ENCODE data around the gene CCDC154.
A peak's percentile ranks its signal among the peaks of the same experiment; 100 is the strongest.

Gene CCDC154

DNA sequence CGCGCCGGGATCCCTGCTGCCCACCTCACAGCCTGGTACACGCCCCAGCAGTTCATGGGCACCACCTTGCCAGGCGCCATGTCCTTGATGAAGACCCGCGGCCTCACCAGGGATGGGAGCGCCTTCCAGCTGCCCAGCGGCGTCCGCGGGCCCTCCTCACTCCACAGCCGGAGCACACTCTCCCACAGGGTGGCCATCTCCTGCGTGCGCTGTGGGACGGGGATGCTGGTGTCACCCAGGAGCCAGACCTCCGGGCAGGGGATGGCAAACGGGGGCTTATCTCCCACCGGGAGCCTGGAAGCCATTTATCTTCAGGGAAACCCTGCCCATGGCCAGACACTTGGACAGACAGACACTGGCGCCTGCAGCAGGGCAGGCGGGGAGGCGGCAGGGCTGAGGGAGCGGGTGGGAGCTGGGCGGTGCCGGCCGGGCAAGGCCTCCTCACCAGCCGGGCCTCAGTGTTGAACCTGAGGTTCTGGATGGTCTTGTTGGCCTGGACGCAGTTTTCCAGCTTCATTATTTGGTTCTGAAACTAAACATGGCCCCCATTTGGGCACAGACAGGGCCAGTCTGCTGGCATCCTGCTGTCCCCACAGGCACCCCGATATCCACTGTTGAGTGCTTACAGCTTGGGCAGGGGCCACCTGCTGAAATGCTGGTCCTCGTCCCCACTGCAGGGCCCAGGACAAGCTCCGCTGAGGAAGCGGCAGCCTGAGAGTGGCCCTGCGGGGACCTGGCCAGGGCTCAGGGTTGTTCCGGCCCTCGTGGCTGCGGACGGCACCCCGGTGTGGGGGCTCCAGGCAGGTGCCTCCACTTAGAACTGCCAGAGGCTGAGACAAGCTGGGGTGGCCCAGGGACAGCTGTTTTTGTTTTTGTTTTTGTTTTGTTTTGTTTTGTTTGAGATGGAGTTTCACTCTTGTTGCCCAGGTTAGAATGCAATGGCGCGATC lies 9.4 kb downstream of the CCDC154 start:
- H3K18ac ChIP-seq (ENCODE audit: low read depth in 1 of 2, low read length in 2 of 2), result no peak overlapping the region
- H3K4me3 ChIP-seq (ENCODE audit: insufficient read depth in 1 of 2, low read depth in 1 of 2, low read length in 2 of 2), result no peak overlapping the region
- H2BK15ac ChIP-seq (ENCODE audit: low read depth, poor library complexity, severe bottlenecking), result no peak overlapping the region
- H3K9me3 ChIP-seq (ENCODE audit: control insufficient read depth, low read length), result no peaks in the 10 kb centered on the region
- no peaks in the 10 kb centered on the region for H3K79me1 ChIP-seq (replicated peaks; ENCODE audit: low read length, poor library complexity, severe bottlenecking)
- DNase-seq, result no peak
- no peak overlapping the region for H4K91ac ChIP-seq (ENCODE audit: low read length)
- no peak overlapping the region for H2AFZ ChIP-seq (ENCODE audit: low read depth, low read length)
- no peak overlapping the region for H2BK12ac ChIP-seq (ENCODE audit: low read length in 2 of 2)
- WGBS, result 94% methylated on average over 40 of the region's 40 CpGs
- H3K23ac ChIP-seq (ENCODE audit: low read length in 2 of 2), result no peak overlapping the region
- H3K27ac ChIP-seq (ENCODE audit: low read length, poor library complexity, severe bottlenecking), result no peak overlapping the region
- H3K4me1 ChIP-seq (ENCODE audit: control insufficient read depth, insufficient read depth, low read depth, low read length), result peaks cover 12% of the 10 kb centered on the region
- peaks cover 9 to 27% of the 10 kb centered on the region in 2 experiments for H3K27me3 ChIP-seq (ENCODE audit: control insufficient read depth in 1 of 2, insufficient read depth in 1 of 2, low read length in 2 of 2)
- no peak overlapping the region for H4K8ac ChIP-seq (ENCODE audit: low read length)
- H3K36me3 ChIP-seq (ENCODE audit: control insufficient read depth in 1 of 2, insufficient read depth in 2 of 2, low read depth in 1 of 2, low read length in 2 of 2), result peaks cover 0 to 5% of the 10 kb centered on the region in 2 experiments
- no peak overlapping the region for H3K14ac ChIP-seq (ENCODE audit: low read length in 2 of 2)
- H2AK5ac ChIP-seq (ENCODE audit: low read length, severe bottlenecking), result no peak overlapping the region
- no peak overlapping the region for H2BK5ac ChIP-seq (ENCODE audit: low read depth, low read length, poor library complexity, severe bottlenecking)
- H2BK120ac ChIP-seq (ENCODE audit: low read depth, low read length), result no peak overlapping the region
- no peak overlapping the region for H3K4ac ChIP-seq (ENCODE audit: low read depth in 1 of 2, low read length in 2 of 2)
- H3K4me2 ChIP-seq (ENCODE audit: low read length, poor library complexity, severe bottlenecking), result no peak overlapping the region
- no peak overlapping the region for H3K9ac ChIP-seq (ENCODE audit: low read length)

DNA sequence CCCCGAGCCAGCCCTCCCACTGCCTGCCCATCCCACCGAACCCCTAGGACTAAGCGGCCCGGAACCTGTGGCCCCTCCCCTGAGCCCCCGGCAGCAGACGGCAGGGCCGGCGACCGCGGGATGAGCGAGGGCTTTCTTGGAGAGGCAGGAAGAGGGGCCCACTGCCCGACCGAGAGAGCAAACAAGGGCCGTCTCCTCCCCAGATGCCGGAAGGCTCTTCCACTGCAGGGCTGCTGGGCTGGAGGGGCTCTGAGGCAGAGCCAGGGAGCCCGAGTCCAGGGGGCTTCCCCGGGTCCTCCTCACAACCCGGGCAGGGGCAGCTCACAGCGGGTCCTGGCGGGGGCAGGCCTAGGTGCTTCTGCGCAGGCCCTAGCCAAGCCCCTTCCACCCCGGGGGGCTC lies 10.6 kb downstream of the CCDC154 start:
- H3K4me3 ChIP-seq (ENCODE audit: insufficient read depth in 1 of 2, low read depth in 1 of 2, low read length in 2 of 2), result no peak overlapping the region
- H3K9me3 ChIP-seq (ENCODE audit: control insufficient read depth, low read length), result no peaks in the 10 kb centered on the region
- H3K18ac ChIP-seq (ENCODE audit: low read depth in 1 of 2, low read length in 2 of 2), result no peak overlapping the region
- no peak overlapping the region for H3K23ac ChIP-seq (ENCODE audit: low read length in 2 of 2)
- no peak overlapping the region for H4K8ac ChIP-seq (ENCODE audit: low read length)
- DNase-seq, result no peak
- H3K4me2 ChIP-seq (ENCODE audit: low read length, poor library complexity, severe bottlenecking), result no peak overlapping the region
- no peak overlapping the region for H3K9ac ChIP-seq (ENCODE audit: low read length)
- no peak overlapping the region for H3K14ac ChIP-seq (ENCODE audit: low read length in 2 of 2)
- 86% methylated on average over 22 of the region's 22 CpGs for WGBS
- no peak overlapping the region for H2BK15ac ChIP-seq (ENCODE audit: low read depth, poor library complexity, severe bottlenecking)
- H4K91ac ChIP-seq (ENCODE audit: low read length), result no peak overlapping the region
- H2AFZ ChIP-seq (ENCODE audit: low read depth, low read length), result no peak overlapping the region
- no peak overlapping the region for H2BK5ac ChIP-seq (ENCODE audit: low read depth, low read length, poor library complexity, severe bottlenecking)
- peaks cover 0 to 5% of the 10 kb centered on the region in 2 experiments for H3K36me3 ChIP-seq (ENCODE audit: control insufficient read depth in 1 of 2, insufficient read depth in 2 of 2, low read depth in 1 of 2, low read length in 2 of 2)
- H3K27me3 ChIP-seq (ENCODE audit: control insufficient read depth in 1 of 2, insufficient read depth in 1 of 2, low read length in 2 of 2), result peaks cover 9 to 38% of the 10 kb centered on the region in 2 experiments
- H3K4me1 ChIP-seq (ENCODE audit: control insufficient read depth, insufficient read depth, low read depth, low read length), result peaks cover 10% of the 10 kb centered on the region
- H2AK5ac ChIP-seq (ENCODE audit: low read length, severe bottlenecking), result no peak overlapping the region
- no peak overlapping the region for H2BK120ac ChIP-seq (ENCODE audit: low read depth, low read length)
- no peak overlapping the region for H3K27ac ChIP-seq (ENCODE audit: low read length, poor library complexity, severe bottlenecking)
- H3K4ac ChIP-seq (ENCODE audit: low read depth in 1 of 2, low read length in 2 of 2), result no peak overlapping the region
- H3K79me1 ChIP-seq (replicated peaks; ENCODE audit: low read length, poor library complexity, severe bottlenecking), result no peaks in the 10 kb centered on the region
- H2BK12ac ChIP-seq (ENCODE audit: low read length in 2 of 2), result no peak overlapping the region

DNA sequence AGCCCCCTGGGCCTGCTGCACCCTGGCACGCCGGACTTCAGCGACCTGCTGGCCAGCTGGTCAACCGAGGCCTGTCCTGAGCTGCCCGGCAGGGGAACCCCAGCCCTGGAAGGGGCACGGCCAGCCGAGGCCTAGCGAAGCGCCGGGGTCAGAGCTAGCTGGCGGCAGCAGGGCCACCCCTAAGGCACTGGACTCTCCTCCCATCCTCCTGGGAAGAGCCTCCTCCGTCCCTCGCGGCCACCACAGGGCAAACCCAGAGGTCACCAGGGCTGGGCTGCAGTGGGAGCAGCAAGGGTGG lies 11.1 kb downstream of the CCDC154 start:
- H3K4me1 ChIP-seq (ENCODE audit: control insufficient read depth, insufficient read depth, low read depth, low read length), result peaks cover 5% of the 10 kb centered on the region
- no peak overlapping the region for H2BK5ac ChIP-seq (ENCODE audit: low read depth, low read length, poor library complexity, severe bottlenecking)
- no peaks in the 10 kb centered on the region for H3K79me1 ChIP-seq (replicated peaks; ENCODE audit: low read length, poor library complexity, severe bottlenecking)
- no peak overlapping the region for H3K23ac ChIP-seq (ENCODE audit: low read length in 2 of 2)
- H2BK15ac ChIP-seq (ENCODE audit: low read depth, poor library complexity, severe bottlenecking), result no peak overlapping the region
- peaks cover 9 to 38% of the 10 kb centered on the region in 2 experiments for H3K27me3 ChIP-seq (ENCODE audit: control insufficient read depth in 1 of 2, insufficient read depth in 1 of 2, low read length in 2 of 2)
- no peak overlapping the region for H4K8ac ChIP-seq (ENCODE audit: low read length)
- no peak overlapping the region for H4K91ac ChIP-seq (ENCODE audit: low read length)
- no peak overlapping the region for H2AFZ ChIP-seq (ENCODE audit: low read depth, low read length)
- no peak overlapping the region for H3K4me3 ChIP-seq (ENCODE audit: insufficient read depth in 1 of 2, low read depth in 1 of 2, low read length in 2 of 2)
- no peak overlapping the region for H3K4me2 ChIP-seq (ENCODE audit: low read length, poor library complexity, severe bottlenecking)
- H3K14ac ChIP-seq (ENCODE audit: low read length in 2 of 2), result no peak overlapping the region
- peaks cover 0 to 5% of the 10 kb centered on the region in 2 experiments for H3K36me3 ChIP-seq (ENCODE audit: control insufficient read depth in 1 of 2, insufficient read depth in 2 of 2, low read depth in 1 of 2, low read length in 2 of 2)
- H3K27ac ChIP-seq (ENCODE audit: low read length, poor library complexity, severe bottlenecking), result no peak overlapping the region
- no peak overlapping the region for H3K4ac ChIP-seq (ENCODE audit: low read depth in 1 of 2, low read length in 2 of 2)
- no peak overlapping the region for H2BK120ac ChIP-seq (ENCODE audit: low read depth, low read length)
- H2BK12ac ChIP-seq (ENCODE audit: low read length in 2 of 2), result no peak overlapping the region
- no peak overlapping the region for H3K18ac ChIP-seq (ENCODE audit: low read depth in 1 of 2, low read length in 2 of 2)
- DNase-seq, result no peak
- 95% methylated on average over 12 of the region's 14 CpGs for WGBS
- no peak overlapping the region for H3K9ac ChIP-seq (ENCODE audit: low read length)
- H2AK5ac ChIP-seq (ENCODE audit: low read length, severe bottlenecking), result no peak overlapping the region
- H3K9me3 ChIP-seq (ENCODE audit: control insufficient read depth, low read length), result no peaks in the 10 kb centered on the region

DNA sequence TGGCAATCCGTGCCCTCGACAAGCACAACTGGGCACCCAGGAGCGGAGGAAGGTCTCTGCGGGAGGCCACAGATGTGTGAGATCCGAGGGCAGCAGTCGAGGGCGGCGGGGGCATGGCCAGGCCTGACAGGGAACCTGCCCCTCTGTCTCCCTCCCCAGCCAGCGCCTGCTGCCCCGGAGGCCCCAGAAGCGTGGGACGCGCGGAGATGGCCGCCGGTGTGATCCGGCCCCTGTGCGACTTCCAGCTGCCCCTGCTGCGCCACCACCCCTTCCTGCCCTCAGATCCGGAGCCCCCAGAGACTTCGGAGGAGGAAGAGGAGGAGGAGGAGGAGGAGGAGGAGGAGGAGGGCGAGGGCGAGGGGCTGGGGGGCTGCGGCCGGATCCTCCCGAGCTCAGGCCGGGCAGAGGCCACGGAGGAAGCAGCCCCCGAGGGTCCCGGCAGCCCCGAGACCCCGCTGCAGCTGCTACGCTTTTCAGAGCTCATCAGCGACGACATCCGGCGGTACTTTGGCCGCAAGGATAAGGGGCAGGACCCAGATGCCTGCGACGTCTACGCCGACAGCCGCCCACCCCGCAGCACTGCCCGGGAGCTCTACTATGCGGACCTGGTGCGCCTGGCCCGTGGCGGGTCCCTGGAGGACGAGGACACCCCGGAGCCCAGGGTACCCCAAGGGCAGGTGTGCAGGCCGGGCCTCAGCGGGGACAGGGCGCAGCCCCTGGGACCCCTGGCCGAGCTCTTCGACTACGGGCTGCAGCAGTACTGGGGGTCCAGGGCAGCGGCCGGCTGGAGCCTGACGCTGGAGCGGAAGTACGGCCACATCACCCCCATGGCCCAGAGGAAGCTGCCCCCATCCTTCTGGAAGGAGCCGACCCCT lies 11.7 kb downstream of the CCDC154 start:
- Histone ChIP-seq H3K14ac (ENCODE audit: low read length in 2 of 2) (no peak overlapping the region), H3K4me3 (ENCODE audit: insufficient read depth in 1 of 2, low read depth in 1 of 2, low read length in 2 of 2) (peak overlapping the region in 1 of 2 experiments; percentile 11), H3K18ac (ENCODE audit: low read depth in 1 of 2, low read length in 2 of 2) (no peak overlapping the region), H3K9me3 (ENCODE audit: control insufficient read depth, low read length) (no peaks in the 10 kb centered on the region), H3K4ac (ENCODE audit: low read depth in 1 of 2, low read length in 2 of 2) (no peak overlapping the region), H3K9ac (ENCODE audit: low read length) (no peak overlapping the region), H2AFZ (ENCODE audit: low read depth, low read length) (no peak overlapping the region), H3K79me1 (replicated peaks; ENCODE audit: low read length, poor library complexity, severe bottlenecking) (no peaks in the 10 kb centered on the region), H4K8ac (ENCODE audit: low read length) (no peak overlapping the region), H2AK5ac (ENCODE audit: low read length, severe bottlenecking) (no peak overlapping the region), H3K4me1 (ENCODE audit: control insufficient read depth, insufficient read depth, low read depth, low read length) (no peaks in the 10 kb centered on the region), H2BK120ac (ENCODE audit: low read depth, low read length) (no peak overlapping the region), H3K36me3 (ENCODE audit: control insufficient read depth in 1 of 2, insufficient read depth in 2 of 2, low read depth in 1 of 2, low read length in 2 of 2) (peaks cover 0 to 5% of the 10 kb centered on the region in 2 experiments), H3K4me2 (ENCODE audit: low read length, poor library complexity, severe bottlenecking) (no peak overlapping the region), H4K91ac (ENCODE audit: low read length) (peak overlapping the region; percentile 3), H3K23ac (ENCODE audit: low read length in 2 of 2) (no peak overlapping the region), H2BK5ac (ENCODE audit: low read depth, low read length, poor library complexity, severe bottlenecking) (no peak overlapping the region), H2BK12ac (ENCODE audit: low read length in 2 of 2) (no peak overlapping the region), H2BK15ac (ENCODE audit: low read depth, poor library complexity, severe bottlenecking) (no peak overlapping the region), H3K27me3 (ENCODE audit: control insufficient read depth in 1 of 2, insufficient read depth in 1 of 2, low read length in 2 of 2) (peaks cover 9 to 38% of the 10 kb centered on the region in 2 experiments), H3K27ac (ENCODE audit: low read length, poor library complexity, severe bottlenecking) (no peak overlapping the region)
- no peak for DNase-seq
- 89% methylated on average over 52 of the region's 63 CpGs for WGBS

Data from mesenchymal stem cell (in vitro differentiated cells and primary cell).